Measurements from ENCODE around the gene HHAT. TPM values are rescaled to one million over a fixed set of nuclear protein-coding genes. Genes with fewer than 3 reads are reported as not detected.

HHAT gene
- total and polyA plus RNA-seq, 2 of the 4 experiments (the other 2 are of a cell fraction), result 1.7 to 2.5 TPM

DNA sequence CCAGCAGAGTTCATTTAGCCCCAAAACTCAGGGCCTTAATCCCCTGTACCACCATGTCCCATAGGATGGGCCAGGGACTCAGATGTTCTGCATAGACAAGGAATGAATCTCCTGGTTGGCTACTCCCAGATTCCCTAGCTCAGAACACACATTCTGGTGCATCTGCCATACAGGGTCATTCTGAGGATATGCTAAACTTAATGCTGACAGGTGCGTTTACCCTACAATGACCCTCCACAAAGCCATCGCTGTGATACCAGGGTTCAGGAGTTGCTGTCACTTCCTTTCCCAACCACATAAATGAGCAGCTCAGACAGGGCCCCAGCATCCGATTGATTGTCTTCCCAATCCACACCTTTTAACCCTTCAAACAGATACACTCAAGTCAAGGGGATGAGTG, 32.0 kb upstream of the HHAT start:
- Histone ChIP-seq H2BK15ac (ENCODE audit: low read depth, low read length) (no peak overlapping the region), H3K4ac (ENCODE audit: low read depth, low read length) (no peak overlapping the region), H2BK20ac (ENCODE audit: low read depth, low read length) (no peak overlapping the region), H4K8ac (ENCODE audit: low read depth in 2 of 2, low read length in 2 of 2) (no peak overlapping the region), H3K9me1 (ENCODE audit: insufficient read depth, low read length) (no peaks in the 10 kb centered on the region), H2AFZ (replicated peaks; ENCODE audit: low read length, poor library complexity) (no peak overlapping the region), H2AK9ac (replicated peaks; ENCODE audit: low read depth, low read length, poor library complexity) (no peak overlapping the region), H4K20me1 (ENCODE audit: insufficient read depth, low read length) (no peaks in the 10 kb centered on the region), H3K56ac (ENCODE audit: extremely low read depth, insufficient read depth, low read length) (no peak overlapping the region), H2BK5ac (ENCODE audit: low read depth, low read length, poor library complexity, severe bottlenecking) (no peak overlapping the region), H4K5ac (ENCODE audit: low read depth, low read length) (no peak overlapping the region), H3K36me3 (ENCODE audit: control insufficient read depth, insufficient read depth, low read length) (no peaks in the 10 kb centered on the region), H3K9me3 (ENCODE audit: control insufficient read depth, insufficient read depth, low read length) (no peaks in the 10 kb centered on the region), H3K18ac (ENCODE audit: low read depth, low read length) (no peak overlapping the region), H3K4me2 (ENCODE audit: low read depth, low read length) (no peak overlapping the region), H3K27ac (ENCODE audit: insufficient read depth, low read length) (no peak overlapping the region), H4K91ac (ENCODE audit: insufficient read depth, low read depth, low read length) (no peak overlapping the region), H3K4me3 (ENCODE audit: insufficient read depth, low read depth, low read length) (no peak overlapping the region), H2BK120ac (ENCODE audit: low read depth, low read length) (no peak overlapping the region), H3K14ac (replicated peaks; ENCODE audit: low read depth, low read length) (no peak overlapping the region), H3K4me1 (ENCODE audit: control insufficient read depth, insufficient read depth, low read length) (peaks cover 3% of the 10 kb centered on the region; the same call in 1 of the 2 replicates), H2AK5ac (ENCODE audit: low read depth, low read length) (no peak overlapping the region), H3K9ac (ENCODE audit: low read depth, low read length) (no peak overlapping the region), H3K23ac (ENCODE audit: low read depth, low read length) (no peak overlapping the region), H3K79me1 (ENCODE audit: low read depth in 1 of 2, low read length in 2 of 2) (no peaks in the 10 kb centered on the region), H3K27me3 (ENCODE audit: control insufficient read depth, insufficient read depth, low read length) (peaks cover 29% of the 10 kb centered on the region)
- DNase-seq, result no peak
- intact Hi-C loops (cut with micrococcal nuclease), result no loop called here
- TF ChIP-seq NFE2L2 (IDR thresholded peaks at IDR 0.05; ENCODE audit: low read depth, low read length), result no peak
- TF ChIP-seq RAD21 (IDR thresholded peaks at IDR 0.05; ENCODE audit: low read length), result no peak
- no peak for TF ChIP-seq RCOR1 (IDR thresholded peaks at IDR 0.05; ENCODE audit: insufficient replicate concordance, low read length)
- no peak for TF ChIP-seq POLR2A (IDR thresholded peaks at IDR 0.05; ENCODE audit: low read depth, low read length)
- TF ChIP-seq MAFK (IDR thresholded peaks at IDR 0.05; ENCODE audit: low read depth, low read length), result peak; percentile 50; the same call in 1 of the 2 replicates
- no peak for TF ChIP-seq RFX5 (IDR thresholded peaks at IDR 0.05; ENCODE audit: low read depth, low read length)
- no peak for TF ChIP-seq CEBPB (IDR thresholded peaks at IDR 0.05; ENCODE audit: low read depth, low read length)
- CTCF ChIA-PET, result no interaction called here
- WGBS, 2 experiments (ENCODE audit: extremely low coverage in 2 of 2, insufficient read length in 1 of 2), result 80% methylated on average over 1 of the region's 3 CpGs; no CpG with 5 or more reads in 1 of the 2 experiments
- no peak for ATAC-seq (ENCODE audit: low read depth)
- POLR2A ChIA-PET (ENCODE audit: unreplicated experiment), result no interaction called here
- dilution Hi-C loops (cut with HindIII; ENCODE audit: low sequenced_read_pairs, unreplicated experiment), result no loop called here
- no TSS peak for BruUV-seq (replicated peaks)
- in situ Hi-C loops (cut with MboI; ENCODE audit: low sequenced_read_pairs), result no loop called here
